ENCODE data around the gene TAL2.
"Not testable (repeated sequence)": the region's sequence is repeated elsewhere in the genome, so short reads cannot be mapped to it uniquely, and the experiment has no call there.

The TAL2 gene

DNA sequence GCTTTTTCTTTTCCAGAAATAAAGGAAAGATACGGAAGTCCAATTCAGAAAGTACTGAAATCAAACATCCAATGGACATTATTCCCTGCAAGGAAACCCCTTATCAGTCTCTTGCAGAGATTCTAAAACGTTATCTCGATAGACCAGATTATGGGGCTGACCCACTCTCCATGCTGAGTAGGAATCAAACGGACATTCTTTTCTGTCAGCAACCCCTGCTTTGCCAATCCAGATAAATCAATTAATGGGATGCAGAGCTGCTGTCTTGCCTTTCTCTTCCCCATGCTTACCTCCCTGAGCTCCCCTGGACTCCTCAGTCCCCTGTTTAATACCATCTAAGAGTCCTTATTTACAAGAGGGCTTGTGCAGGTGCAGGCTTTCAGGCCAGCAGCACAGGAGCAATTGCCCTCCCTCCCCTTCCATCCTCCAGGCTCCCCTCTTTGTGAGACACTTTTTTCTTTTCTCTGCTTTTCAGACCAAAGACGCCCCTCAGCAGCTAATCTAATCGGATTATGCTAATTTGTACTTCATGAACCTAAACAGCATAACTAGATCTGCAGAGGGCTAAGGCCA, 14.2 kb downstream of the TAL2 start:
- no peak for DNase-seq

DNA sequence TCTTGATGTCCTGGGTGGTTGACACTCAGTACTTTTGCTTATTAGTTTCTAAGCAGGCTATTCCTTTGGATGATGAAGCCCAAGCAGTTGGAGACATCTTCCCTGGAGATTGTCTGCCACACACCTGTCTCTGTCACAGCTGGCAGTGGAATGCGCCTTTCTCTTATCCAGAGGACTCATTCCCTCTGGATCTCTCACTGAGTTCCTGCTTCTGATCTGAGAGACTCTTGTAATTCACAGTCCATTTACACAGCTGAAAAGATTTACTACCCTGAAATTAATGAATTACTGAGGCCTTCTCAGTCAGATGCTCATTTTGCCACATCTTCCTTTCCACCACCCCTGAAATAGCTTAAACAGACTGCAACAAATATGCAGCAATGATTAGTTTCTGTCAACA, 15.9 kb downstream of the TAL2 start:
- no peak for DNase-seq

DNA sequence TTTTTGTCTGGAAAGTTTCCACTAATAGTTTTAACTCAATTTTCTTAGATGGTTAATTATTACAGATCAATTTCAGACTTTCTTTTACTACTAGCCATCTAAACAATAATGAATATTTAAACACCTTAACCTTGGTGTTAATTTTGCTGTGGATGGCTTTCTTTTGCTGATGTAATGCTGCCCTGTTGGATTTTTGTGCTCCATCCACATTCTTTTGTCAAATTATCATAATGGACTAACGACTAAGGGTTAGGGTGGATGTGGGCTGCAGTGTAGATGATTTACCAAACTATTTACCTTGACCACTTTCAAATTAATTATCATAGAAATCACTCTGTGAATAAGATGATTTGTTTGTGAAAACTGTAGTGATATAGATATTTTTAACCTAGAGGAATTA, 16.5 kb downstream of the TAL2 start:
- DNase-seq, result no peak

DNA sequence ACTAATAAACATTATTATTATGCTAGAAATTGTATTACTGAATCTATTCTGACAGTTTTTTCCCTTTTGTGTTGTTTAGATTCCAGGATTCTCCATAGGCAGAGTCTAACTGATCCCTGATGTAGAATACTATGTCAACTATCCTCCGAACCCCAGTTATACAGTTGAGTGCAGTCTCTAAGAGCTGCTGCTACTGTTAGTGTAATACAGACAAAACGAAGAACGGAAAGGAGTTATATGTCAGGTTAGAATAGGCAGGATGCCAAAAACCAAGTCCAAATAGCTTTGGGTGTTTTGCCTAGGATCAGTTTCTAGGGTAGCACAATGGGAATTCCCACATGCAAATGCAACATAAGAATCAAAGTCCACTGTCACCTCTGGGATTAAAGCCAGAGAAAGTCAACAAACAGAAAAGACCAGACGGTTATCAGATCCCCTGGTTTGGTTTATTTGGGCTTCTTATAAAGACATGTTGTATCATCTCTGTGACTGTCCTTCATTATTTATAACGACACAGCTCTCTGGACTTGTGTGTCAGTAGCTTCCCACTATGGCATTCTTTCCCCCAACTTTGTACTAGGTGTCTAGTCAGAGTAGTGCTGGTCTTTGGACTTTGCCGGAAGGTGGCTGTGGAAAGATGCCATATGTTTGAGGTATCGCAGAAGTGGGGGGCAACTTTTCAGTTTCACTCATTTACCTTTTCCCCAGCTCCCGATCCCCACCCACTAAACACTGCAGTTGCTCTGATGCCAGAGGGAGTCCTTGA, 17.2 kb downstream of the TAL2 start:
- DNase-seq, result no peak

DNA sequence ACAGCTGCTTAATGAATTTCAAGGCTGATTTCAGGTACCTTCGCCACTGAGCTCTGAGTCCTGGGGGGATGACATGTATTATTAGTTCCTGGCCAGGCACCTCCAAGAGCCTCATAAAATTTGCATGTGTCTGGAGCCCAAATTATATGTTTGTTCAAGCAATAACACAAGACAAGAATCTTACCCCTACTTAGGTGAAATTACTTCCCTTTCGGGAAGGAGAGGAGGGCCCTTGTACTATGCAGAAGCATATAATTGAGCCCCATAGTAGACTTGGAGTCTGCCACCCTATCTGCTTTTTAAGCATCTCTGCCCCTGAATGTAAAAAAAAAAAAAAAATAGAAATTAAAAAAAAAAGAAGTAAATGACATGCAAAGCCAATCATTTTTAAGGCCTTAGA, 19.1 kb downstream of the TAL2 start:
- DNase-seq, result no peak

DNA sequence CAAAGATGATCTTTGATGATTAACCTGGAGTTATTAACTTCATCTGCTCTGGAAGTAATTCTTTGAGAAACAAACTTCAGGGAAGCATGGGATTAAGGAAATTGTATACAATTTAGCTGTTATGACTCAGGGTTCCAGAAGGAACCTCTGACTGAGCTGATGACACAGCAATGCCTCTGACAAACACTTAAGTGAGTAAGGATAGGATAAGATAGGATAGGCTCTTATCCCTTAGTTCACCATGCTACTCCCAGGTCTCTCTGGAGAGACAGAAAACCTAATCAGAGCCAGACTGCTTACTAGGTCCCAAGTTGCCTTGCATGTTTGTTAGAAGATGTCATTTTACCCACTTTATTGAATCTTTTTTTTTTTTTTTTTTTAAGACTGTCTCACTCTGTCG, 19.5 kb downstream of the TAL2 start:
- no peak for DNase-seq

DNA sequence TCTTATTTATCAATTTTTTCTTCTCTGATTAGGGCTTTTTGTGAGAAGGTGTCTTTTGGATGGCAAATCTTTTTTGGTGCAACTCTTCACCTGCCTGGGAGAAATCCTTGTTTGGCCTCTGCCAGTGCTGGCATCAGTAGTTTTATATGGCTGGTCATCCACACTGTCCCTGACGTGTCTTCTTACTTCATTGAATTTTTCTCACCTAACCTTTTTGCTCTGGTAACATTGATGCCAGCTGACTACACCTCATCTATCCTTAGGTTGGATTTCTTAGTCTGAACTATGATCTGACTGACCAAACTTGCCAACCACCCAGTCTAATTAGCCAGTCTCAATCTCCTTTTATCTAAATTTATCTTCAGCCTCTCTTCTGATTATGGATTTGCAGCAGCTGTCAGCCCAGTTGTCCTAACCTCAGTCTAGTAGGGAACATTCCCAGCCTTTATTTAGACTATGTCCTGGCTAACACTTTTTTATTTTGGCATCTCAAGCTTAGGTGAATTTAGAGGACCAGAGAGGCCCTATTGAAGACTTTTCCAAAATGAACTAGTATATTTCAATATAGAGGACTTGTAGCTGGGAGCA, 21.5 kb downstream of the TAL2 start:
- DNase-seq, result no peak

DNA sequence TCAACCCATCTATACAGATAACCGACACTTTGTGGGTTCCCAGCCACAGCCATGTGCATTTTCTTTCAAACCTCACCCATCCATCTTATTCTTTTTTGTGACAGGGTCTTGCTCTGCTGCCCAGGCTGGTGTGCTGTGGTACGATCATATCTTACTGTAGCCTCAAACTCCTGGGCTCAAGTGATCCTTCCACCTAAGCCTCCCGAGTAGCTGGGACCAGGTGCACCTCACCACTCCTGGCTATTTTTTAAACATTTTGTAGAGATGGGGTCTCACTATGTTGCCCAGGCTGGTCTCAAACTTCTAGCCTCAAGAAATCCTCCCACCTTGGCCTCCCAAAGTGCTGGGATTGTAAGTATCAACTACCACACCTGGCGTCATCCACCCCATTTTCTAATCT, 24.7 kb downstream of the TAL2 start:
- DNase-seq, result no peak

DNA sequence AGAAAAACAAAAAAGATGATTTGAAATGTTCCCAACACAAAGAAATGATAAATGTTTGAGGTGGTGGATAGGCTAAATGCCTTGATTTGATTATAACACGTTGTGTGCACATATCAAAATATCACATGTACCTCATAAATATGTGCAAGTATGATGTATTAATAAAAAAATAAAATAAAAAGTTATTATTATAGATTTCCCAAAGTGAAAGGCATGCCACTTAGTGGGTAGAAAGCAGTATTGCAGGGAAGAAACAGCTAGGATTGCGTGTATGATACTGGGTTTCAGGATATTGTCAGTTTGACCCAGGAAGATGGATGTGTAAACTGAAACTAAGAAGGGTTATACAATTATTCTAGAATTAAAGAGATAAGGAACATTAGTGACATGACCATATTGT, 28.5 kb downstream of the TAL2 start:
- DNase-seq, result no peak

DNA sequence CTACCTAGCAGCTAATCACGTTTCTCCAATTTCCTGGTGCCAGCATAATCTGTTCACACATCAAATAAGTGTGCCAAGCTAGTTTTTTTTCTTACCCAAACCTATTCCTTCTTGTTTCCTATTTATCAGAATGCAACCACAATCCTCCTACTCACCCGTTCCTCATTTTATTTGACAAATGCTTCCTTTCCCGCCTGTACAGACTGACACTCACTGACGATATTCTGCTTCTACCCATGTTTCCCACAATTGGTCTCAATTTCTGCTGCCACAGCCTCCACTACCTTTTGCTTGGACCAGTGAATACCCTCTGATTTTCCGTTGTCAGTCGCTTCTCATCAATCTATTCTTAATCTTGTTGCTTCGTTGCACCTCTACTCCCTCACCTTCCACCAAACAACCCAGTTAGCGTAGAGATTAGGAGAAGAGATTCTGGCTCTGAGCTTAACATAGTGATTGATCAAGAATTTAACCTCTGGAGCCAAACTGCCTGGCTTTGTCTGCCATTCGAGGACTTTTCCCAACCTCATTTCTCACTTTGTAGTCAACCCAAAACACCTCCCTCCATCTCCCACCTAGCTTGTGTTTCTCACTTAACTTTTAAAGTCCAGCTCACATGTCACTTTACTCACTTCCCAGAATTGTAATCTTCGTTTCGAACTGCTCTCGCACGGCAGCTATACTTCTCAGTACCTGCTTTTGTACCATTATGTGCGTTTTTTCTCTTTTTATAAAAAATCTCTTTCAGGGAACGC, 31.4 kb downstream of the TAL2 start:
- no peak for DNase-seq

DNA sequence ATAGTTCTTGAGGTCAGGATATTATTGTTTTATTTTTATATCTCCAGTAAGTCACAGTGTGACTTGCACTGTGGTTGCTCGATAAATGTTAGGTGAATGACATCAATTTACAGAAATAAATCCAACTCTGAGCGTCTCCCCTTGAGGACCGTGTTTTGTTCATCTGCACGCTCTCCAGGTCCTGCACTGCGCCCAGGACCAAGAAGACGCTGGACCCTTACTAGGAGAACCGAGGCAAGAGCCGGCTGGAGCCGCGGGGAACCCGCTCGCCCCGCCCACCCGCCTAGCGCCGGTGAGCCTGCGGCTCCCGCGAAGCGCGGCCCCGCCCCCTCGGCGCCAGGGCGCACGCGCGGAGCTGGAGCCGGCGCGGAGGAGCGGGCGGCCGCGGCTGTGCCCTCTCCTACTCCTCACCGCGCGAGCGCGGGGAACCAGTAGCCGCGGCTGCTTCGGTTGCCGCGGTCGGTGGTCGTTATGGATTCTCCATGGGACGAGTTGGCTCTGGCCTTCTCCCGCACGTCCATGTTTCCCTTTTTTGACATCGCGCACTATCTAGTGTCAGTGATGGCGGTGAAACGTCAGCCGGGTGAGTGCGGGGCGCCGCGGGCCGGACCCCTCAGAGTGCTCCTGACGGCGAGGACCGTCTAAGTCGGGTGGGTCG, 32.1 kb downstream of the TAL2 start, which contains the start of gene TMEM38B:
TSS of gene TMEM38B (plus strand) at position 352 of the 658 bp plus-strand sequence. CDS start at position 472, 120 bp downstream.
- DNase-seq, result peak; percentile 82

DNA sequence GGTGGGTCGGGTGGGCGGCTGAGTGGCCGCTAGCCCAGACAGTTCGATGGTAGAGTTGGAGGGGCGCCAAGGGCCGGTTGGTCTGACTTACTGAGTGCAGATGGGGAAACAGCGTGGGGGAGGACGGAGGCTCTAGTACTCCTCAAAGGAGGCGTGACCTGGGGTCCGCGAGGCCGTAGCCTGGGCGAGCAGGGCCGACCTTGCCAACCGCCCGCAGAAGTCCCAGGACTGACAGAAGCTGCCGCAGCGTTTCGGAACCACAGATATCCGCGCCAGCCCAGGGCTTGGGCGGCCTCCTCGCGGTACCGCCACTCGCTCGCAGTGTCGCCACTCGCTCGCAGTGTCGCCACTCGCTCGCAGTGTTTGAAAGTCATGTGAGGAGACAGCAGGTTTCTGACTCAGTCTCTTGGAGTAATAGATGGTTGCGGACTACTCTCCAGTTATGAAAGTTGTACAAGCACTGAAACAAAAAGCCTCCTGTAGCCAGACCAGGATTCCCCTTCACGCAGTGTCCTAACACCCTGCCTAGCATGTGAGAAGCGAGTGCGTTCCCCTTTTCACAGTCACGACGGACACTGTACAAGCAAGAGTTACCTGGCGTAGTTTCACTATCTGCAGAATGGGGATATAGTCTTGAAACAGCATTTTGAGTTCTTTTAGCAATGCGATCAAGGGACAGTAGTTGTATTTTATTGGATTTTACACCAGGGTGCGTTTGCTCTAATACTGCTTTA, 32.8 kb downstream of the TAL2 start:
- DNase-seq, result peak; percentile 67

DNA sequence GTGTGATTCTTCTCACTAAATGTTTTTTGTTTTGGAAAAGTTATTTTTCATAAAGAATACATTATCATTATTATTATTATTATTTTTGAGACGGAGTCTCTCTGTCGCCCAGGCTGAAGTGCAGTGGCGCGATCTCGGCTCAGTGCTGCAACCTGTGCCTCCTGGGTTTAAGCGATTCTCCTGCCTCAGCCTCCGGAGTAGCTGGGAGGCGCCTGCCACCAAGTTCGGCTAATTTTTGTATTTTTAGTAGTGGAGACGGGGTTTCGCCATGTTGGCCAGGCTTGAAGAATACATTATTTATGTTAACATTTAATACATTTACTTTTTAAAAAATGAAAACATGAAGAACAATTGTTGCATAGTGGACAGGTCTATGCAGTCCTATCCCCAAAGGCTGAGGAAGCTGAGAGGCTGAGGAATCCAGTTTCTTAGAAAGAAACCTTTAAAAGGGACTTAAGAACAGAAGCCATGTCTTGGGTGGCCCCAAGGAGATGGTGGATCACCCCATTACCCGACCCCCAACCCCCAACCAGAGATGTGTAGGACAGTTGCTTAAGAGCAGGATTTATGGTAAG, 34.0 kb downstream of the TAL2 start:
- no peak for DNase-seq

DNA sequence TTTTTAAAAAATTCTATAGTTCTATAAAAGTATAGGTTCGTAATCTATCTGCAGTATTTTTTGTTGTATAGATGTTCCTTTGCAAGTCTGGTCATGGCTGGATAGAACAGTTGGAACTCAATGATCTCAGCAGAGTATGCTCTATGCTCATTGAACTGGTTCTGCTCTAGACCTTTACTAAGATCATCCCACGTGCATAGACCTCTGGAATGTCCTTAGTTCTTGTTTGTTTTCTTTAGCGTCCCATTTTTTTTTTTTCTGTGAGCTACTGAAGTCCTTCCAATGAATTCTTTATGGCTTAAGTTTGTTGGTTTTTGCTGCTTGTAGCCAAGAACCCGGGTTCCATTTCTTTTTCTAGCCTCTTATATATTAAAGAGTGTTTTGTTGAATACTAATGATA, 35.6 kb downstream of the TAL2 start:
- DNase-seq, result no peak

DNA sequence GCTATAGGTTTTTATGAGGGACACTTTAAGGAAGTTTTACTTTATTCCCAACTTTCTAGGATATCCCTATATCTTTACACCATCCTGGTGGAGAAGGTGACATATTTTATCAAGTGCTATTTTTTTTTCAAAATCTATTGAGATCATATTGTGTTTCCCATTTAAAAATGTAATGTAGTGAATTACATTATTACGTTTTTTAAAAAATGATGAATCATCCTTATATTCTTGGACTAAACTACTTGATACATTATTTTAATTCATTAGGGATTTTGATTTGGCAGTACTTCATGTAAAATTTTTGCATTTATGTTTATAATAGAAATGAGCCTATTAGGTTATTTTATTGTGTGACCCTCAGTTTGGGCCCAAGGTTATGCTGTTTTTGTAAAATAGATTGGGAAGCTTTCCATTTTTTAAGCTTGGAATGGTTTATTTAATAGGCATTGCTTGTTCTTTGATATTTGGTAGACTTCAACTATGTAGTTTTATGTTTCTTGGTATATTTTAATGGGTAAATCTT, 36.2 kb downstream of the TAL2 start:
- no peak for DNase-seq

DNA sequence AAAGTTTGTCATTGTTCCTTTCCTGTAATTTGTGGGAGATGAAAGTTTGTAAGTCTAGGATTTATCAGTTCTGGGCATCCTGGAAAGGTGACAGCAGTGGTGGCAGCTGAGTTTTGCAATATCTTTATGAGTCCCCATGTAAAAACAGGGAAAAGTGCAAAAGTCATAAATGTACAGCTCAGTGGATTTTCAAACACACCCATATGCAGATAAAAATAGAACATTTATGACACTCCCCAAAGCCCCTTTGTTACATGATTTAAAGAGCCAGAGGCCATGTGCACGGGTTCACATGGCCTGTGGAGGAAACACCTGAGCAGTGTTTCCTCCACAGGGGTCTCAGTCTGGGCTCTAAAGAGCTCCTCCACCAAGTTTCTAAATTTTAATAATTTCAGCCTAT, 38.4 kb downstream of the TAL2 start:
- DNase-seq, result no peak

DNA sequence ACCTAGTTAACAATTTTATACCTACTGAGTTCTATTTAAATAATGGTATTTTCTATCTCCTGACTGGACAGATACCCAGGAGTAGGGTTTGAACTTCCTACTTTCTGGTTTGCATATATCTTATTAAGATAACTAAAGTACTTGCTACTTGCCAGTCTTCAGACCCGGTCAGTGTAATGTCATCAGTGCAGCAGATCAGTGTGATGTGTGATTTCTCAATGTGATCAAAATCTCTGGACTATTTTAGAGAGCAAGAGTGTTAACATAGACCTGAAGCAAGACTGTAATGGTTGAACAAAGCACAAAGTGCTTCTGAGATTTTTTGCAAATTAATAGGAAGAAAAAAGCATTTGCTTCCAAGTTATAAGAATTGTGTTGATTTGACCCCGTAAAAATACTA, 38.9 kb downstream of the TAL2 start:
- DNase-seq, result no peak

DNA sequence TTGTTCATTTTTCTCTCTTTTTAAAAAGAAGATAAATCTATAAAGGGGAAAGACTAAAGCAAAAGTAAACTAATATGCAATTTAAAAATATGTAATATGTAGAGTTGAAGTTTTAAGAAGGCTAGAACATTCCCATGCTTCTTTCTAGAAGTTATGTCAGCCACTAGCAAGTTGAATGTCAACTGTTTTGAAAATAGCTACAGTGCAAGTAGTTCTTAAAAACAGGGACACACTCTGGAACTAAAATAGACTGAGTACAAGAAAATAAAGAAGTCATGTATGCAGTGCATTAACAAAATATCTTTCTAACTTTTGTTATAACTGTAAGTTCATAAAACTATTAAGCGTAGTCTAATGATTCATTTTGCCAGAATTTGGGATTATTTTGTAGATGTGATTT, 40.0 kb downstream of the TAL2 start:
- DNase-seq, result no peak

DNA sequence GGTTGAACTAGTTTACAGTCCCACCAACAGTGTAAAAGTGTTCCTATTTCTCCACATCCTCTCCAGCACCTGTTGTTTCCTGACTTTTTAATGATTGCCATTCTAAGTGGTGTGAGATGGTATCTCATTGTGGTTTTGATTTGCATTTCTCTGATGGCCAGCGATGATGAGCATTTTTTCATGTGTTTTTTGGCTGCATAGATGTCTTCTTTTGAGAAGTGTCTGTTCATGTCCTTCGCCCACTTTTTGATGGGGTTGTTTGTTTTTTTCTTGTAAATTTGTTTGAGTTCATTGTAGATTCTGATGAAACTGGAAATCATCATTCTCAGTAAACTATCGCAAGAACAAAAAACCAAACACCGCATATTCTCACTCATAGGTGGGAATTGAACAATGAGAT, 41.4 kb downstream of the TAL2 start:
- not testable (repeated sequence) for DNase-seq

DNA sequence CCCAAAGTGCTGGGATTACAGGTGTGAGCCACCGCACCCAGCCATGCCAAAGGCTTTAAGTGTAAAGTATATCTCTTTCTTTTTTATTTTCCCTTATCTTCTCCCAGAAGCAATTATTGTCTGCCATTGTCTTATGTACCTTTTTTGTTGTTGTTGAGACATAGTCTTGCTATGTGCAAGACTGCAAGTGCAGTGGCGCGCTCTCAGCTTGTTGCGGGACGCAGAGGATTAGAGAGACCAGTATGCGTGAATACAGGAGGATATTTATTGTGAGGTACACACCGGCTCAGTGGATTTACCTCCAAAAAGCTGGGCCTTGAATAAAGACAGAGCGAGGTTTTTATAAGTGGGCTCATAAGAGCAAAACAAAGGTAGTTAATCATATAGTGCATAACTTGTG, 43.9 kb downstream of the TAL2 start:
- DNase-seq, result no peak

DNA sequence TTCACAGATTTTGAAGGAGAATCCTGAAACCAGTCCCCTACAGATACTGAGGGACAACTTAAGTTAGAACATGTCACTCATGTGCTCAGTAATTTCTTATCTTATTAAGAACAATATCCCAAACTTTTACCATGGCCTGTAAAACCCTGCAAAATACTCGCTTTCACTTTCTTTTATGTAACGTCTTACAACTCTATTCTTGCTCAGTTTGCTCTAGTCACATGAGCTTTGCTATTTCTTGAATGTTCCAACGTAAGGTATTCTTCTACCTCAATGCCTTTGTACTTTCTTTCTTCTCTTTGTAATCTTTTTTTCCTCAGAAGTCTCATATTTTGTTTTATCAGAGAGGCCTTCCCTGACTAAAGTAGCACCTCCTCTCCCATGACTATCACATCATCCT, 46.1 kb downstream of the TAL2 start:
- no peak for DNase-seq

DNA sequence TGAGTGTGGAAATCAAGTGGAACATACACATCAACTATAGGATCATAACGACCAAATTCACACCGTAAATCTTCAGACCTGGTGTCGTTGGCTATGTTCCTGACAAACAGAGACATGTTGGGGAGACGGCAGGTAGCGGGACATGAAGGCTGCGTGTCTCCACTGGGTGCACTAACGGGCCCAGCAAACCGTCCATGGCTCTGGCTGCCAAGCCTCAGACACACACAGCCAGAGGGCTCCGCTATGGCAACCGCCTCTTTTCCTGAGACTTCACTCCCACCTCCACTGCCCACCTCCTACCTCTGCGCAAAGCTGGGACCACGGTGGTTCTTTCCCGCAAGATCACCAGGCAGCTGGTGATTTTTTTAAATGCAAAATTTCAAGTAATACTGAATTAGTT, 48.4 kb downstream of the TAL2 start:
- no peak for DNase-seq

Data from stimulated activated CD8-positive, alpha-beta memory T cell treated with anti-CD3 and anti-CD28 coated beads, Interleukin-4, amount 100 ng/mL, for 48 hours (primary cell).